ENCODE results near the gene SLC24A4.

SLC24A4 gene

GRCh38 chr14:92472860-92473259, 149.9 kb downstream of the SLC24A4 start:
- no peak for DNase-seq

- DNase-seq: no peak
Measured at GRCh38 chr14:92473261-92473968, 150.4 kb downstream of the SLC24A4 start.

- no peak for DNase-seq
Measured at GRCh38 chr14:92473969-92474535, 151.1 kb downstream of the SLC24A4 start.

- DNase-seq: no peak
Measured at GRCh38 chr14:92475037-92475436, 152.1 kb downstream of the SLC24A4 start.

GRCh38 chr14:92475451-92476187, 152.7 kb downstream of the SLC24A4 start:
- peak in 3 of 56 donors; percentile 20 to 35 (median 34) for DNase-seq

GRCh38 chr14:92480856-92481255, 157.9 kb downstream of the SLC24A4 start:
- no peak for DNase-seq

GRCh38 chr14:92481386-92481785, 158.4 kb downstream of the SLC24A4 start:
- no peak for DNase-seq

GRCh38 chr14:92481811-92482555, 159.0 kb downstream of the SLC24A4 start:
- no peak for DNase-seq

- no peak for DNase-seq
Measured at GRCh38 chr14:92482621-92483319, 159.8 kb downstream of the SLC24A4 start.

- DNase-seq: no peak
Measured at GRCh38 chr14:92484132-92484823, 161.3 kb downstream of the SLC24A4 start.

- no peak for DNase-seq
Measured at GRCh38 chr14:92486881-92487280, 163.9 kb downstream of the SLC24A4 start.

- no peak for DNase-seq
Measured at GRCh38 chr14:92487513-92488133, 164.7 kb downstream of the SLC24A4 start.

GRCh38 chr14:92489394-92490238, 166.7 kb downstream of the SLC24A4 start:
- no peak for DNase-seq

- peak in 17 of 56 donors; percentile 15 to 67 (median 33) for DNase-seq
Measured at GRCh38 chr14:92490239-92490959, 167.4 kb downstream of the SLC24A4 start.

GRCh38 chr14:92491782-92492181, 168.8 kb downstream of the SLC24A4 start:
- no peak for DNase-seq

GRCh38 chr14:92492258-92492657, 169.3 kb downstream of the SLC24A4 start:
- peak in 3 of 56 donors; percentile 16 to 42 (median 18) for DNase-seq

GRCh38 chr14:92493024-92493423, 170.1 kb downstream of the SLC24A4 start:
- DNase-seq: no peak

- no peak for DNase-seq
Measured at GRCh38 chr14:92493492-92493891, 170.5 kb downstream of the SLC24A4 start.
